Measurements from ENCODE around the gene FZR1. TPM values are rescaled to one million over a fixed set of nuclear protein-coding genes. Genes with fewer than 3 reads are reported as not detected.

FZR1 gene
- total RNA-seq, 4 donors from 2014 or later = 18.6 to 31.8 (median 25.7) TPM

DNA sequence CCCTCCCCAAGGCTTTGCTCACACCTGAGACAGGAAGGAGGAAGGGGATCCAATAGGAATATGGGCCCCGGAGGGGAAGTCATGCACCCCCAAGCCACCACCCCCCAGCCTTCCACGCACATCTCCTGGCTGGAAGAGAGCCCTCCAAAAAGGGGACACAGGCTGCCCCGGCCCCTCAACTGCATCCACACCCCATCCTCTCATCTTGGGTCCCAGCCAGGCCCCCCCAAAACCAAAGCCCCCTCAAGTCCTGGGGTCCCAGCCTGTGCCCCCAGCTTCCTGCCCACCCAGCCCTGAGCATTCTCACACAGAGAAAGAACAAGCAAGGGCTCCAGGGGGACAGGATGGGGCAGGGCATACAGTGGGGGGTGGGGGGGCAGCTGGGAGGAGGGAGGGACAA lies 37.9 kb upstream of the FZR1 start:
- Histone ChIP-seq H3K27me3 (no peaks in the 10 kb centered on the region), H3K9me3 (peaks cover 0 to 2% (median 0%) of the 10 kb centered on the region in 4 donors), H3K36me3 (peaks cover 2 to 31% (median 6%) of the 10 kb centered on the region in 3 donors), H3K4me3 (no peak overlapping the region), H3K27ac (peak overlapping the region in 1 of 4 donors; percentile 47), H3K4me1 (peaks cover 0 to 62% (median 2%) of the 10 kb centered on the region in 4 donors)
- WGBS, 2 donors = 76 to 93% methylated on average over 3 of the region's 3 CpGs
- TF ChIP-seq POLR2A (IDR thresholded peaks at IDR 0.05) (no peak), EP300 (IDR thresholded peaks at IDR 0.05) (no peak)
- TF ChIP-seq, protein P1, sequence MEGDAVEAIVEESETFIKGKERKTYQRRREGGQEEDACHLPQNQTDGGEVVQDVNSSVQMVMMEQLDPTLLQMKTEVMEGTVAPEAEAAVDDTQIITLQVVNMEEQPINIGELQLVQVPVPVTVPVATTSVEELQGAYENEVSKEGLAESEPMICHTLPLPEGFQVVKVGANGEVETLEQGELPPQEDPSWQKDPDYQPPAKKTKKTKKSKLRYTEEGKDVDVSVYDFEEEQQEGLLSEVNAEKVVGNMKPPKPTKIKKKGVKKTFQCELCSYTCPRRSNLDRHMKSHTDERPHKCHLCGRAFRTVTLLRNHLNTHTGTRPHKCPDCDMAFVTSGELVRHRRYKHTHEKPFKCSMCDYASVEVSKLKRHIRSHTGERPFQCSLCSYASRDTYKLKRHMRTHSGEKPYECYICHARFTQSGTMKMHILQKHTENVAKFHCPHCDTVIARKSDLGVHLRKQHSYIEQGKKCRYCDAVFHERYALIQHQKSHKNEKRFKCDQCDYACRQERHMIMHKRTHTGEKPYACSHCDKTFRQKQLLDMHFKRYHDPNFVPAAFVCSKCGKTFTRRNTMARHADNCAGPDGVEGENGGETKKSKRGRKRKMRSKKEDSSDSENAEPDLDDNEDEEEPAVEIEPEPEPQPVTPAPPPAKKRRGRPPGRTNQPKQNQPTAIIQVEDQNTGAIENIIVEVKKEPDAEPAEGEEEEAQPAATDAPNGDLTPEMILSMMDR (IDR thresholded peaks at IDR 0.05) = no peak
- no peak for DNase-seq (ENCODE audit: low spot score in 2 of 2)

DNA sequence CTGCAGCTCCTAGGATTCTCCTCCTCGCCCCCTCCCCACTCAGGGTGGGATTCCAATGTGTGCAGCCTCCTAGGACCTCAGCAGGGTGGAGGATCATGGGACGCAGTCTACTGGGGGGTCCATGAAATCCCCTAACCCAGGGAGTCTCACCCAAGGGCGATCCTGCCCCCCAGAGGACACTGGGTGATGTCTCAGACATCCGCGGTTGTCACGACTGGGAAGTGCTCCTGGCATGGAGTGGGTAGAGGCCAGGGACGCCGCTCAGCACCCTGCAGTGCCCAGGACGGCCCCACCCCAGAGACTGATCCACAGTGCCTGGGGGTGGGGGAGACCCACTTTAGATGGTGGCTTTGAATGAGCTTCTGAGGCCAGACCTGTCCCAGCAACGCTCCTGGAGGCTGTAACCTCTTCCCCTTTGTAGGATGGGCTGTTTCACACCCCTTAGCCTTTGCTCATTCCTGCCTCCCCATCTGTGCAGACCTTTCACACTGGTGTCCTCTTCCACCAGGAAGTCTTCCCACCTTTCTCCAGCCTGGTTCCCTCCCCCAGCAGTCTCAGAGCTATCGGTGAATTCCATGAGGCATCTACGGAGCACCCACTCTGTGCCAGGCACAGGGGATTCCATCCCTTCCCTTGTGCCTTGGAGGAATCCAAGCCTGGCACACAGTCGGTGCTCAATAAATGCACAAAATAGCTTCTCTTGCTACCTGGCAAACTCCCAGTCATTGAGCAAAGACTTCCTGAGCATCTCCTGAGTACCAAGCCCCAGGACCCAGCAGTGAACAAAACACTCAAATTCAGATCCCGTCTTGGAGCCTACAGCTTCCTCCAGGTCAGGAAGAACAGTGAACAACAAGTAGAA lies 36.2 kb upstream of the FZR1 start:
- Histone ChIP-seq H3K4me3 (no peak overlapping the region), H3K9me3 (peaks cover 0 to 2% (median 0%) of the 10 kb centered on the region in 4 donors), H3K36me3 (peaks cover 0 to 15% (median 0%) of the 10 kb centered on the region in 3 donors), H3K27ac (peak overlapping the region in 1 of 4 donors; percentile 44), H3K27me3 (no peaks in the 10 kb centered on the region), H3K4me1 (peaks cover 0 to 47% (median 2%) of the 10 kb centered on the region in 4 donors)
- TF ChIP-seq, protein P1 (IDR thresholded peaks at IDR 0.05) = peak in 1 of 5 experiments; percentile 13
- TF ChIP-seq EP300 (IDR thresholded peaks at IDR 0.05) (no peak), POLR2A (IDR thresholded peaks at IDR 0.05) (no peak)
- no peak for DNase-seq (ENCODE audit: low spot score in 2 of 2)
- 33 to 45% methylated on average over 13 to 14 of the region's 14 CpGs for WGBS, 2 donors

DNA sequence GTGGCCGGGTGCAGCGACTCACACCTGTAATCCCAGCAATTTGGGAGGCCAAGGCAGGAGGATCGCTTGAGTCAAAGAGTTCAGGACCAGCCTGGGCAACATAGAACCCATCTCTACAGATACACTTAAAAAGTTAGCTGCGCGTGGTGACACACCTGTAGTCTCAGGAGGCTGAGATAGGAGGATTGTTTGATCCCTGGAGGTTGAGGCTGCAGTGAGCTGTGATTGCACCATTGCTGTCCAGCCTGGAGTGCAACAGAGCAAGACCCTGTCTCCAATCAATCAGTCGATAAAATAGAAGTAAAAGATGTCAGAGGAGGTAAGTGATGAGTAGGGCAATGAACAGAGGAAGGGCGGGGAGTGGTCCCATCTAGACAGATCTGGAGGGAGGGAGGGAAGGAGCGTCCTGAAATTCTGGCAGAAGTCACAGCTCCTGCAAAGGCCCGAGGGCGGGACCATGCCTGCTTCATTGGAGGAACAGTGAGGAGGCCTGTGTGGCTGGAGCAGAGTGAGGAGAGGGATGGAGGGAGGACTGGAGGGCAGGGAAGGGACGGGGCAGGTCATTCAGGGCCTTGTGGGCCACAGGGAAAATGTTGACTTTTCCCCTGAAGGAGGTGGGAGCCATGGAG lies 35.5 kb upstream of the FZR1 start:
- H3K27me3 ChIP-seq = no peaks in the 10 kb centered on the region
- TF ChIP-seq, protein P1 (IDR thresholded peaks at IDR 0.05) = no peak
- TF ChIP-seq POLR2A (IDR thresholded peaks at IDR 0.05) = no peak
- no peak overlapping the region for H3K4me3 ChIP-seq
- no peak for DNase-seq (ENCODE audit: low spot score in 2 of 2)
- H3K36me3 ChIP-seq = peaks cover 0 to 11% (median 0%) of the 10 kb centered on the region in 3 donors
- 62% methylated on average over 11 of the region's 11 CpGs for WGBS, 2 donors
- H3K9me3 ChIP-seq = peaks cover 0 to 2% (median 0%) of the 10 kb centered on the region in 4 donors
- peaks cover 0 to 43% (median 2%) of the 10 kb centered on the region in 4 donors for H3K4me1 ChIP-seq
- H3K27ac ChIP-seq = peak overlapping the region in 1 of 4 donors; percentile 33

DNA sequence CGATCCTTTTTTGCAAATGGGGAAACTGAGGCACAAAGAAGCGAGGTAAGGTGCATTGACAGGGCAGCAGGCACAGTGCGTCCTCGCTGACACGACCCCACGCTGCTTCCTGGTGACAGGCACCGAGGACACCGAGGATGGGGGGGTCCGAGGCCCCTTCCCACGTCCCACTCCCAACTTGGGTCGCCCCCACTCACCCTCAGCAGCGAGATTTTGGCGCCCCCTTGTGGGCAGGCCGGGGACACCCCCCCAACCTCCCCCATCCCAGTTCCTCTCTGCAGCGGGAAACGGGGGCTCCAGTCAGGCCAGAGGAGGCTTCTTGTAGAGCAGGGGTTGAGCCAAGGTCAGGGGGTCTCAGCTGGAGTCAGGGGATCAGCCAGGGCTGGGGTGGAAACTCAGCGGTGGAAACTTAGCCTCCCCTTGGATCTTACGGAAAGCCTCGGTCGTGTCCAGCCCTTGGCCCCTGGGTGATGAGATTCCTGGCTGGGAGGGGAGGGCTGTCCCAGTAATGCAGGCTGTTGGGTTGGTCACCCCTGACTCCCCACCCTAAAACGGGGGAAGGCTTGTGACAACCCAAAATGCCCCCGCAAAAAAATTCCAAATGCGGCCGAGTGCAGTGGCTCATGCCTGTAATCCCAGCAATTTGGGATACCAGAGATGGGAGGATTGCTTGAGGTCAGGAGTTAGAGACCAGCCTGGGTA lies 34.0 kb upstream of the FZR1 start:
- 19 to 21% methylated on average over 19 to 24 of the region's 24 CpGs for WGBS, 2 donors
- no peaks in the 10 kb centered on the region for H3K27me3 ChIP-seq
- peaks cover 0 to 28% (median 2%) of the 10 kb centered on the region in 4 donors for H3K4me1 ChIP-seq
- H3K9me3 ChIP-seq = peaks cover 0 to 2% (median 0%) of the 10 kb centered on the region in 4 donors
- peaks cover 0 to 7% (median 0%) of the 10 kb centered on the region in 3 donors for H3K36me3 ChIP-seq
- H3K4me3 ChIP-seq = no peak overlapping the region
- TF ChIP-seq POLR2A (IDR thresholded peaks at IDR 0.05) (no peak), EP300 (IDR thresholded peaks at IDR 0.05) (no peak)
- TF ChIP-seq, protein P1 (IDR thresholded peaks at IDR 0.05) = peak; percentile 76 to 93 (median 86)
- H3K27ac ChIP-seq = no peak overlapping the region
- peak in 1 of 2 donors; percentile 44 for DNase-seq (ENCODE audit: low spot score in 2 of 2)
